Body of pancreas (tissue), 4 donors: ENCODE results near the gene ARHGEF5.

ENCODE experiments used
- CTCF ChIP-seq, 7 experiments: fragments of 450-650 bp in 4 of 7; fragments of 200-600 bp in 3 of 7; sonication (generic) in 3 of 7; IDR thresholded peaks; one replicate each; pipeline ENCODE4 v1.5.1; 2016 to 2019; ENCODE audit warnings: antibody characterized with exemption in 7 of 7
- POLR2A ChIP-seq, 3 donors: fragments of 450-650 bp; IDR thresholded peaks; one replicate each; pipeline ENCODE4 v1.6.1; 2016; ENCODE audit warnings: antibody characterized with exemption in 3 of 3, mild to moderate bottlenecking in 2 of 3

GRCh38 chr7:144384071-144384470 is 28.9 kb downstream of the ARHGEF5 start:
- no peak for TF ChIP-seq CTCF (IDR thresholded peaks at IDR 0.05)
- no peak for TF ChIP-seq POLR2A (IDR thresholded peaks at IDR 0.05)
